Measurements from ENCODE around the gene DDX41.

The DDX41 gene

GRCh38 chr5:177552839-177553455 lies 36.2 kb upstream of the DDX41 start:
- Histone ChIP-seq H3K36me3 (ENCODE audit: control insufficient read depth in 2 of 2, insufficient read depth in 2 of 2, low read length in 2 of 2) (peaks cover 4 to 12% of the 10 kb centered on the region in 2 donors), H3K4me3 (ENCODE audit: low read length in 2 of 2) (peak overlapping the region; percentile 76 to 84), H3K4me1 (ENCODE audit: control insufficient read depth in 2 of 2, insufficient read depth in 2 of 2, low read length in 2 of 2) (peaks cover 10 to 22% of the 10 kb centered on the region in 2 donors), H3K9ac (ENCODE audit: low read depth in 1 of 2, low read length in 2 of 2) (peak overlapping the region; percentile 63 to 78), H3K27me3 (ENCODE audit: control insufficient read depth in 2 of 2, insufficient read depth in 2 of 2, low read length in 2 of 2) (no peaks in the 10 kb centered on the region), H3K27ac (ENCODE audit: low read depth in 2 of 2, low read length in 2 of 2) (peak overlapping the region in 1 of 2 donors; percentile 71), H3K9me3 (ENCODE audit: control insufficient read depth in 2 of 2, low read length in 2 of 2) (no peaks in the 10 kb centered on the region)

- no peaks in the 10 kb centered on the region for H3K9me3 ChIP-seq (ENCODE audit: control insufficient read depth in 2 of 2, low read length in 2 of 2)
- no peak overlapping the region for H3K27ac ChIP-seq (ENCODE audit: low read depth in 2 of 2, low read length in 2 of 2)
- no peaks in the 10 kb centered on the region for H3K27me3 ChIP-seq (ENCODE audit: control insufficient read depth in 2 of 2, insufficient read depth in 2 of 2, low read length in 2 of 2)
- H3K9ac ChIP-seq (ENCODE audit: low read depth in 1 of 2, low read length in 2 of 2): no peak overlapping the region
- H3K4me1 ChIP-seq (ENCODE audit: control insufficient read depth in 2 of 2, insufficient read depth in 2 of 2, low read length in 2 of 2): peaks cover 10 to 18% of the 10 kb centered on the region in 2 donors
- H3K36me3 ChIP-seq (ENCODE audit: control insufficient read depth in 2 of 2, insufficient read depth in 2 of 2, low read length in 2 of 2): peaks cover 4 to 17% of the 10 kb centered on the region in 2 donors
- no peak overlapping the region for H3K4me3 ChIP-seq (ENCODE audit: low read length in 2 of 2)
Observed at GRCh38 chr5:177550122-177550521, 33.4 kb upstream of the DDX41 start.

- Histone ChIP-seq H3K9me3 (ENCODE audit: control insufficient read depth in 2 of 2, low read length in 2 of 2) (no peaks in the 10 kb centered on the region), H3K4me3 (ENCODE audit: low read length in 2 of 2) (no peak overlapping the region), H3K4me1 (ENCODE audit: control insufficient read depth in 2 of 2, insufficient read depth in 2 of 2, low read length in 2 of 2) (peaks cover 7 to 11% of the 10 kb centered on the region in 2 donors), H3K36me3 (ENCODE audit: control insufficient read depth in 2 of 2, insufficient read depth in 2 of 2, low read length in 2 of 2) (peaks cover 4 to 17% of the 10 kb centered on the region in 2 donors), H3K9ac (ENCODE audit: low read depth in 1 of 2, low read length in 2 of 2) (no peak overlapping the region), H3K27me3 (ENCODE audit: control insufficient read depth in 2 of 2, insufficient read depth in 2 of 2, low read length in 2 of 2) (no peaks in the 10 kb centered on the region), H3K27ac (ENCODE audit: low read depth in 2 of 2, low read length in 2 of 2) (no peak overlapping the region)
Observed at GRCh38 chr5:177548495-177548894, 31.7 kb upstream of the DDX41 start.

- Histone ChIP-seq H3K4me1 (ENCODE audit: control insufficient read depth in 2 of 2, insufficient read depth in 2 of 2, low read length in 2 of 2) (peaks cover under 1 to 4% of the 10 kb centered on the region in 2 donors), H3K9me3 (ENCODE audit: control insufficient read depth in 2 of 2, low read length in 2 of 2) (no peaks in the 10 kb centered on the region), H3K36me3 (ENCODE audit: control insufficient read depth in 2 of 2, insufficient read depth in 2 of 2, low read length in 2 of 2) (peaks cover 4 to 17% of the 10 kb centered on the region in 2 donors), H3K27me3 (ENCODE audit: control insufficient read depth in 2 of 2, insufficient read depth in 2 of 2, low read length in 2 of 2) (no peaks in the 10 kb centered on the region), H3K4me3 (ENCODE audit: low read length in 2 of 2) (no peak overlapping the region), H3K27ac (ENCODE audit: low read depth in 2 of 2, low read length in 2 of 2) (no peak overlapping the region), H3K9ac (ENCODE audit: low read depth in 1 of 2, low read length in 2 of 2) (no peak overlapping the region)
Observed at GRCh38 chr5:177547736-177548135, 31.0 kb upstream of the DDX41 start.

GRCh38 chr5:177546258-177546741 lies 29.5 kb upstream of the DDX41 start:
- no peak overlapping the region for H3K4me3 ChIP-seq (ENCODE audit: low read length in 2 of 2)
- H3K4me1 ChIP-seq (ENCODE audit: control insufficient read depth in 2 of 2, insufficient read depth in 2 of 2, low read length in 2 of 2): peaks cover 0 to 3% of the 10 kb centered on the region in 2 donors
- peaks cover 7 to 17% of the 10 kb centered on the region in 2 donors for H3K36me3 ChIP-seq (ENCODE audit: control insufficient read depth in 2 of 2, insufficient read depth in 2 of 2, low read length in 2 of 2)
- H3K9me3 ChIP-seq (ENCODE audit: control insufficient read depth in 2 of 2, low read length in 2 of 2): no peaks in the 10 kb centered on the region
- no peak overlapping the region for H3K9ac ChIP-seq (ENCODE audit: low read depth in 1 of 2, low read length in 2 of 2)
- H3K27ac ChIP-seq (ENCODE audit: low read depth in 2 of 2, low read length in 2 of 2): peak overlapping the region; percentile 27 to 54
- no peaks in the 10 kb centered on the region for H3K27me3 ChIP-seq (ENCODE audit: control insufficient read depth in 2 of 2, insufficient read depth in 2 of 2, low read length in 2 of 2)

- H3K27me3 ChIP-seq (ENCODE audit: control insufficient read depth in 2 of 2, insufficient read depth in 2 of 2, low read length in 2 of 2): no peaks in the 10 kb centered on the region
- peaks cover 0 to 3% of the 10 kb centered on the region in 2 donors for H3K4me1 ChIP-seq (ENCODE audit: control insufficient read depth in 2 of 2, insufficient read depth in 2 of 2, low read length in 2 of 2)
- H3K9me3 ChIP-seq (ENCODE audit: control insufficient read depth in 2 of 2, low read length in 2 of 2): no peaks in the 10 kb centered on the region
- H3K27ac ChIP-seq (ENCODE audit: low read depth in 2 of 2, low read length in 2 of 2): peak overlapping the region; percentile 26 to 54
- no peak overlapping the region for H3K9ac ChIP-seq (ENCODE audit: low read depth in 1 of 2, low read length in 2 of 2)
- peaks cover 7 to 13% of the 10 kb centered on the region in 2 donors for H3K36me3 ChIP-seq (ENCODE audit: control insufficient read depth in 2 of 2, insufficient read depth in 2 of 2, low read length in 2 of 2)
- no peak overlapping the region for H3K4me3 ChIP-seq (ENCODE audit: low read length in 2 of 2)
Observed at GRCh38 chr5:177545487-177546257, 28.9 kb upstream of the DDX41 start.

GRCh38 chr5:177542816-177543465 lies 26.2 kb upstream of the DDX41 start:
- Histone ChIP-seq H3K27me3 (ENCODE audit: control insufficient read depth in 2 of 2, insufficient read depth in 2 of 2, low read length in 2 of 2) (no peaks in the 10 kb centered on the region), H3K27ac (ENCODE audit: low read depth in 2 of 2, low read length in 2 of 2) (no peak overlapping the region), H3K9ac (ENCODE audit: low read depth in 1 of 2, low read length in 2 of 2) (no peak overlapping the region), H3K36me3 (ENCODE audit: control insufficient read depth in 2 of 2, insufficient read depth in 2 of 2, low read length in 2 of 2) (peaks cover 12 to 15% of the 10 kb centered on the region in 2 donors), H3K4me3 (ENCODE audit: low read length in 2 of 2) (no peak overlapping the region), H3K9me3 (ENCODE audit: control insufficient read depth in 2 of 2, low read length in 2 of 2) (no peaks in the 10 kb centered on the region), H3K4me1 (ENCODE audit: control insufficient read depth in 2 of 2, insufficient read depth in 2 of 2, low read length in 2 of 2) (peaks cover 3 to 7% of the 10 kb centered on the region in 2 donors)

GRCh38 chr5:177540438-177540837 lies 23.7 kb upstream of the DDX41 start:
- H3K27ac ChIP-seq (ENCODE audit: low read depth in 2 of 2, low read length in 2 of 2): no peak overlapping the region
- H3K4me1 ChIP-seq (ENCODE audit: control insufficient read depth in 2 of 2, insufficient read depth in 2 of 2, low read length in 2 of 2): peaks cover 7 to 11% of the 10 kb centered on the region in 2 donors
- H3K4me3 ChIP-seq (ENCODE audit: low read length in 2 of 2): no peak overlapping the region
- H3K27me3 ChIP-seq (ENCODE audit: control insufficient read depth in 2 of 2, insufficient read depth in 2 of 2, low read length in 2 of 2): no peaks in the 10 kb centered on the region
- no peaks in the 10 kb centered on the region for H3K9me3 ChIP-seq (ENCODE audit: control insufficient read depth in 2 of 2, low read length in 2 of 2)
- peaks cover 26 to 30% of the 10 kb centered on the region in 2 donors for H3K36me3 ChIP-seq (ENCODE audit: control insufficient read depth in 2 of 2, insufficient read depth in 2 of 2, low read length in 2 of 2)
- no peak overlapping the region for H3K9ac ChIP-seq (ENCODE audit: low read depth in 1 of 2, low read length in 2 of 2)

- H3K4me3 ChIP-seq (ENCODE audit: low read length in 2 of 2): no peak overlapping the region
- no peaks in the 10 kb centered on the region for H3K9me3 ChIP-seq (ENCODE audit: control insufficient read depth in 2 of 2, low read length in 2 of 2)
- peaks cover 7 to 11% of the 10 kb centered on the region in 2 donors for H3K4me1 ChIP-seq (ENCODE audit: control insufficient read depth in 2 of 2, insufficient read depth in 2 of 2, low read length in 2 of 2)
- no peaks in the 10 kb centered on the region for H3K27me3 ChIP-seq (ENCODE audit: control insufficient read depth in 2 of 2, insufficient read depth in 2 of 2, low read length in 2 of 2)
- no peak overlapping the region for H3K27ac ChIP-seq (ENCODE audit: low read depth in 2 of 2, low read length in 2 of 2)
- peaks cover 28 to 35% of the 10 kb centered on the region in 2 donors for H3K36me3 ChIP-seq (ENCODE audit: control insufficient read depth in 2 of 2, insufficient read depth in 2 of 2, low read length in 2 of 2)
- no peak overlapping the region for H3K9ac ChIP-seq (ENCODE audit: low read depth in 1 of 2, low read length in 2 of 2)
Observed at GRCh38 chr5:177539411-177539810, 22.6 kb upstream of the DDX41 start.

GRCh38 chr5:177538876-177539275 lies 22.1 kb upstream of the DDX41 start:
- Histone ChIP-seq H3K4me3 (ENCODE audit: low read length in 2 of 2) (no peak overlapping the region), H3K9ac (ENCODE audit: low read depth in 1 of 2, low read length in 2 of 2) (no peak overlapping the region), H3K36me3 (ENCODE audit: control insufficient read depth in 2 of 2, insufficient read depth in 2 of 2, low read length in 2 of 2) (peaks cover 30 to 37% of the 10 kb centered on the region in 2 donors), H3K27ac (ENCODE audit: low read depth in 2 of 2, low read length in 2 of 2) (no peak overlapping the region), H3K27me3 (ENCODE audit: control insufficient read depth in 2 of 2, insufficient read depth in 2 of 2, low read length in 2 of 2) (no peaks in the 10 kb centered on the region), H3K9me3 (ENCODE audit: control insufficient read depth in 2 of 2, low read length in 2 of 2) (no peaks in the 10 kb centered on the region), H3K4me1 (ENCODE audit: control insufficient read depth in 2 of 2, insufficient read depth in 2 of 2, low read length in 2 of 2) (peaks cover 7 to 11% of the 10 kb centered on the region in 2 donors)

Data from mucosa of rectum (tissue), 2 donors.